Measurements from ENCODE around the gene EFTUD2. TPM values are rescaled to one million over a fixed set of nuclear protein-coding genes. Genes with fewer than 3 reads are reported as not detected.
A peak's percentile ranks its signal among the peaks of the same experiment; 100 is the strongest.

Gene EFTUD2
- total and polyA plus RNA-seq, 2 of the 4 experiments (the other 2 are of a cell fraction), result 72.5 to 126 TPM

DNA sequence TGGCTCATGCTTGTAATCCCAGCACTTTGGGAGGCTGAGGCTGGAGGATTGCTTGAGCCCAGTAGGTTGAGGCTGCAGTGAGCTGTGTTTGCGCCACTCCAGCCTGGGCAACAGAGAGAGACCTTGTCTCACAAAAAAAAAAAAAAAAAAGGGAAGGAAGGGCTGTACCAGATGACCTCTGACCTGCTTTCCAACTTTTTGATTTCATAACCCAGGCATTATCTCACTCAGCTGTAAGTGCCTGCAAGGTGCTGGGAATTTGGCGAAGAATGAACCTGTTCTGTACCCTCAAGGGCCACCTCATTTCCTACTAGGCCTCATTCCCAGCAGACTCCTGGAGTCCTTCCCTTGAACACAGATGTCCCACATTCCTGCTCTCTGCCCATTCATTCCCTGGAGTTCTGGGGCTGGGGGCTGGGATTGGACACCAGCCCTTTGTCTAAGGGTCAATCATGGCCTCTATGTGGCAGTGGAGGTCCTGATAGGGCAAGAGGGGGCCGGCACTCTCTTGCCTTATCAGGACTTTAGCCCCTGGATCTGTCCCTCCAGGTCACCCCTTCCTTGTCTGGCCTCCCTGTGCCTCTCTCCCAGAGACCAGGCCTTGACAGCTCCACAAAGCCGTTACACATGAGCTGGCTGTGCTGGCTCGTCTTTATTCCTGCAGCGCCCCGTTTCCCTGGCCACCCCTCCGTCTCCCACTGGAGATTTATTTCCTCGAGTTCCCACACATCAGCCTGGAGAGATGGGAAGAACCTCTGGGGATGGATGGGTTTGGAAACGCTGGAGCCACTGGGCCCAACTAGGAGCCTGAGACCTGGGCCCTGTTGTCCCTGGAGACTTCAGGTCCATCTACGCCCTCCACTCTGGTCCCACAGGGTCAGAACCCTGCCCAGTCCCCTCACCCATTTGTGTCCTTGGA lies 16.9 kb upstream of the EFTUD2 start:
- H3K36me3 ChIP-seq (ENCODE audit: control insufficient read depth, insufficient read depth, low read length), result no peaks in the 10 kb centered on the region
- in situ Hi-C loops (cut with MboI; ENCODE audit: low sequenced_read_pairs) (no loop called here), dilution Hi-C loops (cut with HindIII; ENCODE audit: low sequenced_read_pairs, unreplicated experiment) (no loop called here), intact Hi-C loops (cut with micrococcal nuclease) (no loop called here)
- H4K20me1 ChIP-seq (ENCODE audit: insufficient read depth, low read length), result no peaks in the 10 kb centered on the region; the same call in 1 of the 2 replicates
- BruUV-seq (replicated peaks), result no TSS peak
- no peak overlapping the region for H2BK15ac ChIP-seq (ENCODE audit: low read depth, low read length)
- H3K4me3 ChIP-seq (ENCODE audit: insufficient read depth, low read depth, low read length), result no peak overlapping the region
- peak overlapping the region in 1 of 2 experiments; percentile 4; a peak in 1 of 4 replicates for H4K8ac ChIP-seq (ENCODE audit: low read depth in 2 of 2, low read length in 2 of 2)
- ChIA-PET POLR2A (ENCODE audit: unreplicated experiment) (no interaction called here), CTCF (interaction anchor here (1.0 kb wide), 1 partner anchor 105 kb away, joined by 3 read pairs; no protein-coding TSS in a partner anchor)
- H3K4me2 ChIP-seq (ENCODE audit: low read depth, low read length), result no peak overlapping the region
- H3K79me1 ChIP-seq (ENCODE audit: low read depth in 1 of 2, low read length in 2 of 2), result no peaks in the 10 kb centered on the region
- WGBS, 2 experiments (ENCODE audit: extremely low coverage in 2 of 2, insufficient read length in 1 of 2), result 72% methylated on average over 3 of the region's 11 CpGs; no CpG with 5 or more reads in 1 of the 2 experiments
- no peak overlapping the region for H3K18ac ChIP-seq (ENCODE audit: low read depth, low read length)
- no peak overlapping the region; the same call in 1 of the 2 replicates for H4K91ac ChIP-seq (ENCODE audit: insufficient read depth, low read depth, low read length)
- 0 out of 2 replicates have a peak overlapping the region, but pooled peaks have one; percentile 43 for H2BK120ac ChIP-seq (ENCODE audit: low read depth, low read length)
- no peak overlapping the region for H3K56ac ChIP-seq (ENCODE audit: extremely low read depth, insufficient read depth, low read length)
- no peaks in the 10 kb centered on the region for H3K9me3 ChIP-seq (ENCODE audit: control insufficient read depth, insufficient read depth, low read length)
- no peak overlapping the region for H3K23ac ChIP-seq (ENCODE audit: low read depth, low read length)
- no peak overlapping the region for H4K5ac ChIP-seq (ENCODE audit: low read depth, low read length)
- H3K27me3 ChIP-seq (ENCODE audit: control insufficient read depth, insufficient read depth, low read length), result peaks cover 14% of the 10 kb centered on the region; the same call in 1 of the 2 replicates
- H3K9ac ChIP-seq (ENCODE audit: low read depth, low read length), result no peak overlapping the region
- no peak overlapping the region for H2BK20ac ChIP-seq (ENCODE audit: low read depth, low read length)
- H3K4me1 ChIP-seq (ENCODE audit: control insufficient read depth, insufficient read depth, low read length), result peaks cover 9% of the 10 kb centered on the region; the same call in 1 of the 2 replicates
- H2AK9ac ChIP-seq (replicated peaks; ENCODE audit: low read depth, low read length, poor library complexity), result peak overlapping the region; percentile 48
- 0 out of 2 replicates have a peak overlapping the region, but pooled peaks have one; percentile 18 for H2AK5ac ChIP-seq (ENCODE audit: low read depth, low read length)
- H3K27ac ChIP-seq (ENCODE audit: insufficient read depth, low read length), result no peak overlapping the region
- no peaks in the 10 kb centered on the region for H3K9me1 ChIP-seq (ENCODE audit: insufficient read depth, low read length)
- H3K14ac ChIP-seq (replicated peaks; ENCODE audit: low read depth, low read length), result no peak overlapping the region
- H3K4ac ChIP-seq (ENCODE audit: low read depth, low read length), result no peak overlapping the region
- ATAC-seq (ENCODE audit: low read depth) (no peak), DNase-seq (no peak)
- H2AFZ ChIP-seq (replicated peaks; ENCODE audit: low read length, poor library complexity), result peak overlapping the region; percentile 77
- H2BK5ac ChIP-seq (ENCODE audit: low read depth, low read length, poor library complexity, severe bottlenecking), result no peak overlapping the region
- TF ChIP-seq, protein P1, sequence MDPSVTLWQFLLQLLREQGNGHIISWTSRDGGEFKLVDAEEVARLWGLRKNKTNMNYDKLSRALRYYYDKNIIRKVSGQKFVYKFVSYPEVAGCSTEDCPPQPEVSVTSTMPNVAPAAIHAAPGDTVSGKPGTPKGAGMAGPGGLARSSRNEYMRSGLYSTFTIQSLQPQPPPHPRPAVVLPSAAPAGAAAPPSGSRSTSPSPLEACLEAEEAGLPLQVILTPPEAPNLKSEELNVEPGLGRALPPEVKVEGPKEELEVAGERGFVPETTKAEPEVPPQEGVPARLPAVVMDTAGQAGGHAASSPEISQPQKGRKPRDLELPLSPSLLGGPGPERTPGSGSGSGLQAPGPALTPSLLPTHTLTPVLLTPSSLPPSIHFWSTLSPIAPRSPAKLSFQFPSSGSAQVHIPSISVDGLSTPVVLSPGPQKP (IDR thresholded peaks at IDR 0.05; ENCODE audit: borderline replicate concordance, low read depth, low read length), result no peak
- TF ChIP-seq RAD21 (IDR thresholded peaks at IDR 0.05; ENCODE audit: low read length) (no peak), MAZ (IDR thresholded peaks at IDR 0.05; ENCODE audit: borderline replicate concordance, low read depth, low read length) (no peak), FOS (IDR thresholded peaks at IDR 0.05; ENCODE audit: low read depth, low read length) (no peak), BHLHE40 (IDR thresholded peaks at IDR 0.05; ENCODE audit: low read depth, low read length) (no peak), MXI1 (IDR thresholded peaks at IDR 0.05; ENCODE audit: borderline replicate concordance, low read depth, low read length) (no peak), RFX5 (IDR thresholded peaks at IDR 0.05; ENCODE audit: low read depth, low read length) (no peak), RCOR1 (IDR thresholded peaks at IDR 0.05; ENCODE audit: insufficient replicate concordance, low read length) (no peak), CHD1 (IDR thresholded peaks at IDR 0.05; ENCODE audit: low read depth, low read length) (no peak), NFE2L2 (IDR thresholded peaks at IDR 0.05; ENCODE audit: low read depth, low read length) (no peak), CEBPB (IDR thresholded peaks at IDR 0.05; ENCODE audit: low read depth, low read length) (no peak)
- TF ChIP-seq, protein P2, sequence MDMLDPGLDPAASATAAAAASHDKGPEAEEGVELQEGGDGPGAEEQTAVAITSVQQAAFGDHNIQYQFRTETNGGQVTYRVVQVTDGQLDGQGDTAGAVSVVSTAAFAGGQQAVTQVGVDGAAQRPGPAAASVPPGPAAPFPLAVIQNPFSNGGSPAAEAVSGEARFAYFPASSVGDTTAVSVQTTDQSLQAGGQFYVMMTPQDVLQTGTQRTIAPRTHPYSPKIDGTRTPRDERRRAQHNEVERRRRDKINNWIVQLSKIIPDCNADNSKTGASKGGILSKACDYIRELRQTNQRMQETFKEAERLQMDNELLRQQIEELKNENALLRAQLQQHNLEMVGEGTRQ (IDR thresholded peaks at IDR 0.05; ENCODE audit: low read depth, low read length), result no peak
- TF ChIP-seq, protein P3, sequence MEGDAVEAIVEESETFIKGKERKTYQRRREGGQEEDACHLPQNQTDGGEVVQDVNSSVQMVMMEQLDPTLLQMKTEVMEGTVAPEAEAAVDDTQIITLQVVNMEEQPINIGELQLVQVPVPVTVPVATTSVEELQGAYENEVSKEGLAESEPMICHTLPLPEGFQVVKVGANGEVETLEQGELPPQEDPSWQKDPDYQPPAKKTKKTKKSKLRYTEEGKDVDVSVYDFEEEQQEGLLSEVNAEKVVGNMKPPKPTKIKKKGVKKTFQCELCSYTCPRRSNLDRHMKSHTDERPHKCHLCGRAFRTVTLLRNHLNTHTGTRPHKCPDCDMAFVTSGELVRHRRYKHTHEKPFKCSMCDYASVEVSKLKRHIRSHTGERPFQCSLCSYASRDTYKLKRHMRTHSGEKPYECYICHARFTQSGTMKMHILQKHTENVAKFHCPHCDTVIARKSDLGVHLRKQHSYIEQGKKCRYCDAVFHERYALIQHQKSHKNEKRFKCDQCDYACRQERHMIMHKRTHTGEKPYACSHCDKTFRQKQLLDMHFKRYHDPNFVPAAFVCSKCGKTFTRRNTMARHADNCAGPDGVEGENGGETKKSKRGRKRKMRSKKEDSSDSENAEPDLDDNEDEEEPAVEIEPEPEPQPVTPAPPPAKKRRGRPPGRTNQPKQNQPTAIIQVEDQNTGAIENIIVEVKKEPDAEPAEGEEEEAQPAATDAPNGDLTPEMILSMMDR (conservative IDR thresholded peaks at IDR 0.05; ENCODE audit: low read depth, low read length), result no peak

Measured in IMR-90 (cell line).